Measurements from ENCODE around the gene MBD3L5.
"Not testable (repeated sequence)": the region's sequence is repeated elsewhere in the genome, so short reads cannot be mapped to it uniquely, and the experiment has no call there.

MBD3L5 gene

GRCh38 chr19:7007859-7008258 is 22.5 kb upstream of the MBD3L5 start:
- no peaks in the 10 kb centered on the region for H3K27me3 ChIP-seq (ENCODE audit: control insufficient read depth, insufficient read depth, low read length)
- H3K9ac ChIP-seq (ENCODE audit: low read length) = no peak overlapping the region
- no peak overlapping the region for H3K4me3 ChIP-seq (ENCODE audit: low read length)
- H3K36me3 ChIP-seq (ENCODE audit: control insufficient read depth, insufficient read depth, low read length) = no peaks in the 10 kb centered on the region
- H3K9me3 ChIP-seq (ENCODE audit: control insufficient read depth, low read length) = no peaks in the 10 kb centered on the region
- H3K4me1 ChIP-seq (ENCODE audit: control insufficient read depth, insufficient read depth, low read length) = no peaks in the 10 kb centered on the region

GRCh38 chr19:7010722-7011593 is 19.4 kb upstream of the MBD3L5 start:
- no peaks in the 10 kb centered on the region for H3K9me3 ChIP-seq (ENCODE audit: control insufficient read depth, low read length)
- H3K36me3 ChIP-seq (ENCODE audit: control insufficient read depth, insufficient read depth, low read length) = no peaks in the 10 kb centered on the region
- H3K9ac ChIP-seq (ENCODE audit: low read length) = no peak overlapping the region
- H3K4me3 ChIP-seq (ENCODE audit: low read length) = no peak overlapping the region
- H3K27me3 ChIP-seq (ENCODE audit: control insufficient read depth, insufficient read depth, low read length) = no peaks in the 10 kb centered on the region
- no peaks in the 10 kb centered on the region for H3K4me1 ChIP-seq (ENCODE audit: control insufficient read depth, insufficient read depth, low read length)

GRCh38 chr19:7013678-7014077 is 16.7 kb upstream of the MBD3L5 start:
- H3K4me1 ChIP-seq (ENCODE audit: control insufficient read depth, insufficient read depth, low read length) = no peaks in the 10 kb centered on the region
- H3K4me3 ChIP-seq (ENCODE audit: low read length) = no peak overlapping the region
- no peak overlapping the region for H3K9ac ChIP-seq (ENCODE audit: low read length)
- H3K36me3 ChIP-seq (ENCODE audit: control insufficient read depth, insufficient read depth, low read length) = no peaks in the 10 kb centered on the region
- no peaks in the 10 kb centered on the region for H3K9me3 ChIP-seq (ENCODE audit: control insufficient read depth, low read length)
- no peaks in the 10 kb centered on the region for H3K27me3 ChIP-seq (ENCODE audit: control insufficient read depth, insufficient read depth, low read length)

GRCh38 chr19:7018828-7019227 is 11.6 kb upstream of the MBD3L5 start:
- Histone ChIP-seq H3K4me1 (ENCODE audit: control insufficient read depth, insufficient read depth, low read length) (no peaks in the 10 kb centered on the region), H3K9ac (ENCODE audit: low read length) (no peak overlapping the region), H3K9me3 (ENCODE audit: control insufficient read depth, low read length) (no peaks in the 10 kb centered on the region), H3K4me3 (ENCODE audit: low read length) (no peak overlapping the region), H3K27me3 (ENCODE audit: control insufficient read depth, insufficient read depth, low read length) (no peaks in the 10 kb centered on the region), H3K36me3 (ENCODE audit: control insufficient read depth, insufficient read depth, low read length) (no peaks in the 10 kb centered on the region)

GRCh38 chr19:7021331-7021730 is 9.0 kb upstream of the MBD3L5 start, which contains the start of gene MBD3L2B:
Gene MBD3L2B (minus strand): TSS chr19:7021431. CDS start chr19:7021397, 34 bp downstream.
- not testable (repeated sequence) for H3K27me3 ChIP-seq (ENCODE audit: control insufficient read depth, insufficient read depth, low read length); H3K9me3 ChIP-seq (ENCODE audit: control insufficient read depth, low read length); H3K4me1 ChIP-seq (ENCODE audit: control insufficient read depth, insufficient read depth, low read length); H3K9ac ChIP-seq (ENCODE audit: low read length); H3K36me3 ChIP-seq (ENCODE audit: control insufficient read depth, insufficient read depth, low read length); H3K4me3 ChIP-seq (ENCODE audit: low read length)

GRCh38 chr19:7028790-7029189 is 1.6 kb upstream of the MBD3L5 start:
- H3K4me1 ChIP-seq (ENCODE audit: control insufficient read depth, insufficient read depth, low read length); H3K9ac ChIP-seq (ENCODE audit: low read length); H3K27me3 ChIP-seq (ENCODE audit: control insufficient read depth, insufficient read depth, low read length): not testable (repeated sequence)

GRCh38 chr19:7040079-7040478 is 9.7 kb downstream of the MBD3L5 start, which contains the start of gene MBD3L4:
Gene MBD3L4 (minus strand): TSS chr19:7040179. CDS start chr19:7040144, 35 bp downstream.
- H3K27me3 ChIP-seq (ENCODE audit: control insufficient read depth, insufficient read depth, low read length); H3K36me3 ChIP-seq (ENCODE audit: control insufficient read depth, insufficient read depth, low read length); H3K9ac ChIP-seq (ENCODE audit: low read length): not testable (repeated sequence)

More at GRCh38 chr19:7028790-7029189, 1.6 kb upstream of the MBD3L5 start:
- not testable (repeated sequence) for H3K36me3 ChIP-seq (ENCODE audit: control insufficient read depth, insufficient read depth, low read length); H3K9me3 ChIP-seq (ENCODE audit: control insufficient read depth, low read length); H3K4me3 ChIP-seq (ENCODE audit: low read length)

GRCh38 chr19:7041563-7041962 is 11.2 kb downstream of the MBD3L5 start:
- H3K36me3 ChIP-seq (ENCODE audit: control insufficient read depth, insufficient read depth, low read length); H3K27me3 ChIP-seq (ENCODE audit: control insufficient read depth, insufficient read depth, low read length); H3K4me1 ChIP-seq (ENCODE audit: control insufficient read depth, insufficient read depth, low read length); H3K9me3 ChIP-seq (ENCODE audit: control insufficient read depth, low read length); H3K4me3 ChIP-seq (ENCODE audit: low read length); H3K9ac ChIP-seq (ENCODE audit: low read length): not testable (repeated sequence)

More at GRCh38 chr19:7040079-7040478, 9.7 kb downstream of the MBD3L5 start, which contains the start of gene MBD3L4:
- not testable (repeated sequence) for H3K4me3 ChIP-seq (ENCODE audit: low read length); H3K4me1 ChIP-seq (ENCODE audit: control insufficient read depth, insufficient read depth, low read length); H3K9me3 ChIP-seq (ENCODE audit: control insufficient read depth, low read length)

- H3K4me1 ChIP-seq (ENCODE audit: control insufficient read depth, insufficient read depth, low read length); H3K27me3 ChIP-seq (ENCODE audit: control insufficient read depth, insufficient read depth, low read length); H3K36me3 ChIP-seq (ENCODE audit: control insufficient read depth, insufficient read depth, low read length): not testable (repeated sequence)
Observed at GRCh38 chr19:7049021-7049420, 18.6 kb downstream of the MBD3L5 start, which contains the start of gene MBD3L2. Gene MBD3L2 (plus strand): TSS chr19:7049321. CDS start chr19:7049374, 53 bp downstream.

GRCh38 chr19:7051421-7051820 is 21.0 kb downstream of the MBD3L5 start:
- not testable (repeated sequence) for H3K9me3 ChIP-seq (ENCODE audit: control insufficient read depth, low read length); H3K9ac ChIP-seq (ENCODE audit: low read length); H3K4me3 ChIP-seq (ENCODE audit: low read length); H3K27me3 ChIP-seq (ENCODE audit: control insufficient read depth, insufficient read depth, low read length); H3K36me3 ChIP-seq (ENCODE audit: control insufficient read depth, insufficient read depth, low read length); H3K4me1 ChIP-seq (ENCODE audit: control insufficient read depth, insufficient read depth, low read length)

More at GRCh38 chr19:7049021-7049420, 18.6 kb downstream of the MBD3L5 start, which contains the start of gene MBD3L2:
- H3K9me3 ChIP-seq (ENCODE audit: control insufficient read depth, low read length); H3K9ac ChIP-seq (ENCODE audit: low read length); H3K4me3 ChIP-seq (ENCODE audit: low read length): not testable (repeated sequence)

- not testable (repeated sequence) for H3K36me3 ChIP-seq (ENCODE audit: control insufficient read depth, insufficient read depth, low read length); H3K4me1 ChIP-seq (ENCODE audit: control insufficient read depth, insufficient read depth, low read length); H3K9me3 ChIP-seq (ENCODE audit: control insufficient read depth, low read length); H3K27me3 ChIP-seq (ENCODE audit: control insufficient read depth, insufficient read depth, low read length); H3K4me3 ChIP-seq (ENCODE audit: low read length); H3K9ac ChIP-seq (ENCODE audit: low read length)
Observed at GRCh38 chr19:7052896-7053295, 22.5 kb downstream of the MBD3L5 start.

GRCh38 chr19:7054635-7055368 is 24.4 kb downstream of the MBD3L5 start:
- H3K36me3 ChIP-seq (ENCODE audit: control insufficient read depth, insufficient read depth, low read length); H3K9ac ChIP-seq (ENCODE audit: low read length); H3K27me3 ChIP-seq (ENCODE audit: control insufficient read depth, insufficient read depth, low read length); H3K9me3 ChIP-seq (ENCODE audit: control insufficient read depth, low read length); H3K4me1 ChIP-seq (ENCODE audit: control insufficient read depth, insufficient read depth, low read length); H3K4me3 ChIP-seq (ENCODE audit: low read length): not testable (repeated sequence)

Measured in mucosa of stomach (tissue), 1 donor.